ENCODE data around the gene C6orf120. TPM values are rescaled to one million over a fixed set of nuclear protein-coding genes. Genes with fewer than 3 reads are reported as not detected.
A peak's percentile ranks its signal among the peaks of the same experiment; 100 is the strongest.

Gene C6orf120
- total RNA-seq, 4 donors from 2014 or later = 20.8 to 28.8 (median 25.6) TPM

DNA sequence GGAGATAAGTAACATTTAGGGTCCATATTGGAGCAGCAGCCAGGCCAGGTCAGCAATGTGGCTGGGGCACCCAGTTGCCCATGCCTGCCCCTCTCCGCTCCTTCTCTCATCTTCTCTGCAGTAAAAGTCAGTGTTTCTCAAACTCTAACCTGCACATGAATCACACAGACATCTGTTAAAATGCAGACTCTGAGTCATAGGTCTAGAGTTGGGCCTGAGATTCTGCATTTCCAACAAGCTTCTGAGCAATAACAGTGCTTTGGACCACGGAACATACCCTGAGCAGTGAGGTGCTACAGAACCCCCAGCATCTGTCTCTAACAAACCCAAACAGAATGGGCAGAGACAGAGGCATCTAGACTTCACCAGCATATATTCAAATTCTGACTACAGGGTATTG lies 12.3 kb downstream of the C6orf120 start:
- DNase-seq (ENCODE audit: low spot score in 2 of 2) = no peak
- intact Hi-C loops (cut with DNase I; ENCODE audit: low total_unique reads) = no loop called here
- TF ChIP-seq POLR2A (IDR thresholded peaks at IDR 0.05) = no peak
- TF ChIP-seq, protein P1, sequence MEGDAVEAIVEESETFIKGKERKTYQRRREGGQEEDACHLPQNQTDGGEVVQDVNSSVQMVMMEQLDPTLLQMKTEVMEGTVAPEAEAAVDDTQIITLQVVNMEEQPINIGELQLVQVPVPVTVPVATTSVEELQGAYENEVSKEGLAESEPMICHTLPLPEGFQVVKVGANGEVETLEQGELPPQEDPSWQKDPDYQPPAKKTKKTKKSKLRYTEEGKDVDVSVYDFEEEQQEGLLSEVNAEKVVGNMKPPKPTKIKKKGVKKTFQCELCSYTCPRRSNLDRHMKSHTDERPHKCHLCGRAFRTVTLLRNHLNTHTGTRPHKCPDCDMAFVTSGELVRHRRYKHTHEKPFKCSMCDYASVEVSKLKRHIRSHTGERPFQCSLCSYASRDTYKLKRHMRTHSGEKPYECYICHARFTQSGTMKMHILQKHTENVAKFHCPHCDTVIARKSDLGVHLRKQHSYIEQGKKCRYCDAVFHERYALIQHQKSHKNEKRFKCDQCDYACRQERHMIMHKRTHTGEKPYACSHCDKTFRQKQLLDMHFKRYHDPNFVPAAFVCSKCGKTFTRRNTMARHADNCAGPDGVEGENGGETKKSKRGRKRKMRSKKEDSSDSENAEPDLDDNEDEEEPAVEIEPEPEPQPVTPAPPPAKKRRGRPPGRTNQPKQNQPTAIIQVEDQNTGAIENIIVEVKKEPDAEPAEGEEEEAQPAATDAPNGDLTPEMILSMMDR (IDR thresholded peaks at IDR 0.05) = no peak
- 97 to 98% methylated on average over 2 of the region's 2 CpGs for WGBS, 2 donors
- no peak overlapping the region for H3K4me3 ChIP-seq (ENCODE audit: low read depth, poor library complexity, severe bottlenecking)

- intact Hi-C loops (cut with DNase I; ENCODE audit: low total_unique reads) = no loop called here
- no peak for TF ChIP-seq POLR2A (IDR thresholded peaks at IDR 0.05)
- TF ChIP-seq, protein P1 (IDR thresholded peaks at IDR 0.05) = no peak
- 93 to 95% methylated on average over 9 of the region's 9 CpGs for WGBS, 2 donors
- H3K4me3 ChIP-seq (ENCODE audit: low read depth, poor library complexity, severe bottlenecking) = no peak overlapping the region
- DNase-seq (ENCODE audit: low spot score in 2 of 2) = no peak
These were observed 12.7 kb downstream of the C6orf120 start for GRCh38 chr6:169714595-169714994.

DNA sequence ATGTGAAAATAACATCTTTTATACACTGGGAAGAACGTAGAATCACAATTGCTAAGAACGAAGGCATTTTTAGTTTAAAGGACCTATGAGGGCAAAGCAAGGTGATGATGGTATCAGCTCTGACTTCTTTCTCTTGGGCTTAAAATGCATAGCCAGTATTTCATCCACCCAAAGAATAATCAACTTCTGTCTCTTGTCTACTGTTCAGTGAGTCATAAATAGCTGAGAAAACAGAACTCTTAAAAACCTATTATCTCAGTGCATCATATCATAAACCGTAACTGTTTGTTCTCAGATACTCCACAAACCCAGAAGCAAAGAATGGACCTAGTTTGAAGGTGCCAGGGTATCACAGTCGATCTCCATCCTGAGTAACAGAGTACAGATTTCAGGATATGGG lies 17.2 kb downstream of the C6orf120 start:
- DNase-seq (ENCODE audit: low spot score in 2 of 2) = no peak
- H3K4me3 ChIP-seq (ENCODE audit: low read depth, poor library complexity, severe bottlenecking) = no peak overlapping the region
- TF ChIP-seq POLR2A (IDR thresholded peaks at IDR 0.05) = no peak
- TF ChIP-seq, protein P1 (IDR thresholded peaks at IDR 0.05) = no peak
- intact Hi-C loops (cut with DNase I; ENCODE audit: low total_unique reads) = no loop called here
- WGBS, 2 donors = 85 to 95% methylated on average over 4 of the region's 4 CpGs

DNA sequence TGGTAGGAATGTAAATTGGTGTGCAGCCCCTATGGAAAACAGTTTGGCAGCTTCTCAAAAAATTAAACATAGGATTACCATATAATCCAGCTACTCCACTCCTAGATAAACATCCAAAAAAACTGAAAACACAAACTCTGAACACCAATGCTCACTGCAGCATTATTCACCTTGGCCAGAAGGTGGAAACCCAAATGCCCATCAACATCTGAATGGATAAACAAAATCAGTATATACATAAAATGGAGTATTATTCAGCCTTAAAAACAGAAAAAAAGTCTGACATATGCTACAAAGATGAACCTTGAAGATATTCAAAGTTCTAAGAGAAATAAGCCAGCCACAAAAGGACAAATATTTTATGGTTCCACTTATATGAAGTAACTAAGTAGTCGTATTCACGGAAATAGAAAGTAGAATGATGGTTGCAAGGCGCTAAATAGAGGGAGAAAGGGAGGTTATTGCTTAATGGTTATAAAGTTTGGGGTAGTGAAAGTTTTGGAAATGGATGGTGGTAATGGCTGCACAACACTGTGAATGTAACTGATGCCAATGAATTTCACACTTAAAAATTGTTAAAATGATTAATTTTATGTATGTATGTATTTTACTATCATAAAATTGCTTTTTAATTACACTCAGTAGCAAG lies 18.4 kb downstream of the C6orf120 start:
- intact Hi-C loops (cut with DNase I; ENCODE audit: low total_unique reads) = no loop called here
- no peak for TF ChIP-seq POLR2A (IDR thresholded peaks at IDR 0.05)
- TF ChIP-seq, protein P1 (IDR thresholded peaks at IDR 0.05) = no peak
- 85 to 91% methylated on average over 3 of the region's 3 CpGs for WGBS, 2 donors

DNA sequence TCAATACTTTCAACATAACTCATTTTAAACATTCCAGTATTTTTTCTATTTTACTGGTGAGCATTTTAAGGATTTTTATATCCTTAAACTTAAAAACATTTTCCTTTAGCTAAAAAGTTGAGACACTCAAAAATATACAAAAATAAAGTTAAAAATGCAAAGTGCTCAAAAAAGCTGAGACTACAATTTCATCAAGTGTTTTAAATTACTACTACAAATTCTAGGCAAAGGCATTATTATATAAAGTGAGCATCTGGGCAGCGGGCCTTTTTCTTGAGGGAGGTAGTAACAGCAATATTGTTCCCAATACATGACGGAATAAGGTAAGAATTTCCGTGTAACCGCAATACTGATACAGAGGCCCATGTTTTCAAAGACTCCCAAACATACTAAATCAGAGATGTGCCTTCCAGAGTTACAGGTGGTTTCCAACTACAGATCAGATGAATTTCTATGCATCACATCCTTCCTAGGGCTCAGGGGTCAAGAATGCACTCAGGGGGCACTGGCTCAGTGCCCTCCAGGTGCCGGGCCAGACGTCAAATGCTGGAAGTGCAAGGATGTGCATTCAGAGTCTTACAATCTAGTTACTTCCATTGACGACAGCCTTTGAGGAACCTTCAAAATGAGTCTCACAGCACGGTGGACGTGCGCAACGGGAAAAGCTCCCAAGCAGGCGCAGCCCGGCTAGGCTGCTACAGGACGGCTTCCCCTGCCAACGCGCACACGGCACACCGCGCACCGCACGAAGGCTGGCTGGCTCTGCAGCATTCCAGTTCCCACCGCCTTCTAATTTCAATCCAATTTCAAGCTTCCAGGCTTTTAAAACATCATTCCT lies 20.7 kb downstream of the C6orf120 start:
- intact Hi-C loops (cut with DNase I; ENCODE audit: low total_unique reads) = no loop called here
- DNase-seq (ENCODE audit: low spot score in 2 of 2) = peak in 1 of 2 donors; percentile 89
- WGBS, 2 donors = 2 to 3% methylated on average over 20 to 22 of the region's 22 CpGs
- peak overlapping the region; percentile 77 for H3K4me3 ChIP-seq (ENCODE audit: low read depth, poor library complexity, severe bottlenecking)
- TF ChIP-seq POLR2A (IDR thresholded peaks at IDR 0.05) = no peak
- TF ChIP-seq, protein P1 (IDR thresholded peaks at IDR 0.05) = no peak

More for the DNA sequence above, 18.4 kb downstream of the C6orf120 start:
- DNase-seq (ENCODE audit: low spot score in 2 of 2) = no peak
- no peak overlapping the region for H3K4me3 ChIP-seq (ENCODE audit: low read depth, poor library complexity, severe bottlenecking)

All from lower leg skin (tissue), 4 donors.